ENCODE data around the gene HADHB.

- TF ChIP-seq CTCF (IDR thresholded peaks at IDR 0.05): no peak
- no peak for TF ChIP-seq POLR2A (IDR thresholded peaks at IDR 0.05)
Measured at GRCh38 chr2:26326514-26326913, 81.8 kb downstream of the HADHB start.

Data from esophagus squamous epithelium (tissue), 4 donors.